Measurements from ENCODE around the gene SLC22A16.

DNA sequence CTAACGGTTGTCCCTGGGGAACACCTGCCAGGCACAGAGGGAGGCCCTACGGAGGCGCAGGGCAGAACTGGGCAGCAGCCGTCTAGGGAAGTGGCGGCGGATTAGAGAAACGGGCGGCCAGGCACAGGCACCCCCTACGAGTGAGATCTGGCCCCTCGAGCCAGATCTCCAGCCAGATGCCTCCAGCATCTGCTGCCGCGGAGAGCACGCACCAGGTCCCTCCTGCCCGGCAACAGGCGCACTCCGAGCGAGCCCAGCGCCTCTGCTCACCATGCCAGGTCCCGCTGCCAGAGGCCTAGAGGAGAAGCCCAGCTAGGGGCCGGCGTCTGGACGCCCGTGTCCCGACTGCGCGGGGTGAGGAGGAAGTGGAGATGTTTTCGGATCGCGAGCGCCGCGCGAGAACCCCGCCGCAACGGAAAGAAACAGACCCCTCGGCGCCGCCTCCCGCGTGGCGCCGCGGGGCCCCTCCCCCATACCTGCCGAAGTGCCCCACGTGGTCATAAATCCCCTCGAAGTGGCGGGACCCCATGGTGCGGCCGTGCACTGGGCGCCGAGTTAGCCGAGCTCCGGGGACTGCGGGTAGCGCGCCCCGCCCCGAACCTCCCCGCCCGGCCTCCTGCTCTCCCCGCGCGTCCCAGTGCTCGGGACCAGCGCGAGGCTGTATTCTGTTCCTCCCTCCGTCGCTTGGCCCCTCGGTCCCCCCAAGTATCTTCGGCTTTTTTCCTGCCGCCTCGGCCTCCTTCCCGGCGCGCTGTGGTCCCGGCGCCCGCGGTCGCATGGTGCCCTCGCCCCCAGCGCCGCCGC lies at the start of gene SLC22A16:
- TF ChIP-seq JUND (CRISPR knock-in tag; IDR thresholded peaks at IDR 0.05) = no peak
- no peak for TF ChIP-seq ETV6 (CRISPR knock-in tag; conservative IDR thresholded peaks at IDR 0.05)
- no peak for TF ChIP-seq POLR2AphosphoS2 (IDR thresholded peaks at IDR 0.05; ENCODE audit: low read depth, low read length)
- TF ChIP-seq POGZ (CRISPR knock-in tag; IDR thresholded peaks at IDR 0.05) = no peak
- no peak for TF ChIP-seq NBN (conservative IDR thresholded peaks at IDR 0.05)
- TF ChIP-seq CEBPB (IDR thresholded peaks at IDR 0.05; ENCODE audit: borderline replicate concordance, low read depth, low read length) = no peak
- no peak for TF ChIP-seq ZNF761 (CRISPR knock-in tag; conservative IDR thresholded peaks at IDR 0.05)
- no peak for TF ChIP-seq POLR2A (IDR thresholded peaks at IDR 0.05; ENCODE audit: insufficient read depth in 1 of 2, low read depth in 2 of 2, low read length in 2 of 2)
- TF ChIP-seq GATAD2A (CRISPR knock-in tag; IDR thresholded peaks at IDR 0.05) = no peak
- no peak for TF ChIP-seq NFE2 (CRISPR knock-in tag; IDR thresholded peaks at IDR 0.05)
- TF ChIP-seq, protein P1, sequence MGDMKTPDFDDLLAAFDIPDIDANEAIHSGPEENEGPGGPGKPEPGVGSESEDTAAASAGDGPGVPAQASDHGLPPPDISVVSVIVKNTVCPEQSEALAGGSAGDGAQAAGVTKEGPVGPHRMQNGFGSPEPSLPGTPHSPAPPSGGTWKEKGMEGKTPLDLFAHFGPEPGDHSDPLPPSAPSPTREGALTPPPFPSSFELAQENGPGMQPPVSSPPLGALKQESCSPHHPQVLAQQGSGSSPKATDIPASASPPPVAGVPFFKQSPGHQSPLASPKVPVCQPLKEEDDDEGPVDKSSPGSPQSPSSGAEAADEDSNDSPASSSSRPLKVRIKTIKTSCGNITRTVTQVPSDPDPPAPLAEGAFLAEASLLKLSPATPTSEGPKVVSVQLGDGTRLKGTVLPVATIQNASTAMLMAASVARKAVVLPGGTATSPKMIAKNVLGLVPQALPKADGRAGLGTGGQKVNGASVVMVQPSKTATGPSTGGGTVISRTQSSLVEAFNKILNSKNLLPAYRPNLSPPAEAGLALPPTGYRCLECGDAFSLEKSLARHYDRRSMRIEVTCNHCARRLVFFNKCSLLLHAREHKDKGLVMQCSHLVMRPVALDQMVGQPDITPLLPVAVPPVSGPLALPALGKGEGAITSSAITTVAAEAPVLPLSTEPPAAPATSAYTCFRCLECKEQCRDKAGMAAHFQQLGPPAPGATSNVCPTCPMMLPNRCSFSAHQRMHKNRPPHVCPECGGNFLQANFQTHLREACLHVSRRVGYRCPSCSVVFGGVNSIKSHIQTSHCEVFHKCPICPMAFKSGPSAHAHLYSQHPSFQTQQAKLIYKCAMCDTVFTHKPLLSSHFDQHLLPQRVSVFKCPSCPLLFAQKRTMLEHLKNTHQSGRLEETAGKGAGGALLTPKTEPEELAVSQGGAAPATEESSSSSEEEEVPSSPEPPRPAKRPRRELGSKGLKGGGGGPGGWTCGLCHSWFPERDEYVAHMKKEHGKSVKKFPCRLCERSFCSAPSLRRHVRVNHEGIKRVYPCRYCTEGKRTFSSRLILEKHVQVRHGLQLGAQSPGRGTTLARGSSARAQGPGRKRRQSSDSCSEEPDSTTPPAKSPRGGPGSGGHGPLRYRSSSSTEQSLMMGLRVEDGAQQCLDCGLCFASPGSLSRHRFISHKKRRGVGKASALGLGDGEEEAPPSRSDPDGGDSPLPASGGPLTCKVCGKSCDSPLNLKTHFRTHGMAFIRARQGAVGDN (CRISPR knock-in tag; IDR thresholded peaks at IDR 0.05) = no peak

Measured in HepG2 (cell line).